Measurements from ENCODE around the gene ARHGAP23.

DNA sequence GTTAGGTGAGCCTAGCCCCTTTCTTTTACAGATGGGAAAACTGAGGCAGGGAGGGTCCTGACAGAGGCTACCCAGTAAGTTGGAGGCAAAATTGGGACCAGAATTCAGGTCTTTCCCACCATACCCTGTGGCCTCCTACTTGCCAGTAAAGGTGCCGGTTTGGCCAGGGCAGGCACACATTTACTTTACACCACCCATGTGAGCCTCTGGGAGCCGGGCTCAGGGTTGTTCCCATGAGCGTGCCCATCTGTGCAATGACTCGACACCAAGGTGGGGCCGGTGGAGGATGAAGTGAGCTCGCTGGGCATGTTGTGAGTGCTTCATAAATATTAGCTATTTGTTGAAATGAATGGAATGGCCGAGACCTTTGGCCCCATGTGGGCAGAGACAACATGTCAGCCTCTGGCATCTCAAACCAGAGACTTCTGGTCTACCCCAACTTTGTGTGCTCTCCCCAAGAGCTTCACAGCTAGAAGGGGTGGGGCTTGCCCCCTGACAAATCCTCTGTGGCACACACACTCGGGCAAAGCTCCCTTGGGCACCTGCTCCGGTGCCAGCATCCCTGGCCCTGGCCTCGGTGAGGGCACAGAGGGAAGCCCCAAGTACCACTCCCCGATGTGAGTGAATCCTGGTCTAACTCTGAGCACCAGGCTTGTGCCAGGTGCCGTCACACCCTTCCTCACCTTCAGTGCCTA lies 117.4 kb downstream of the ARHGAP23 start:
- TF ChIP-seq, protein P1, sequence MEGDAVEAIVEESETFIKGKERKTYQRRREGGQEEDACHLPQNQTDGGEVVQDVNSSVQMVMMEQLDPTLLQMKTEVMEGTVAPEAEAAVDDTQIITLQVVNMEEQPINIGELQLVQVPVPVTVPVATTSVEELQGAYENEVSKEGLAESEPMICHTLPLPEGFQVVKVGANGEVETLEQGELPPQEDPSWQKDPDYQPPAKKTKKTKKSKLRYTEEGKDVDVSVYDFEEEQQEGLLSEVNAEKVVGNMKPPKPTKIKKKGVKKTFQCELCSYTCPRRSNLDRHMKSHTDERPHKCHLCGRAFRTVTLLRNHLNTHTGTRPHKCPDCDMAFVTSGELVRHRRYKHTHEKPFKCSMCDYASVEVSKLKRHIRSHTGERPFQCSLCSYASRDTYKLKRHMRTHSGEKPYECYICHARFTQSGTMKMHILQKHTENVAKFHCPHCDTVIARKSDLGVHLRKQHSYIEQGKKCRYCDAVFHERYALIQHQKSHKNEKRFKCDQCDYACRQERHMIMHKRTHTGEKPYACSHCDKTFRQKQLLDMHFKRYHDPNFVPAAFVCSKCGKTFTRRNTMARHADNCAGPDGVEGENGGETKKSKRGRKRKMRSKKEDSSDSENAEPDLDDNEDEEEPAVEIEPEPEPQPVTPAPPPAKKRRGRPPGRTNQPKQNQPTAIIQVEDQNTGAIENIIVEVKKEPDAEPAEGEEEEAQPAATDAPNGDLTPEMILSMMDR (IDR thresholded peaks at IDR 0.05; ENCODE audit: extremely low read depth in 1 of 2, insufficient read depth in 1 of 2, low read depth in 1 of 2, low read length in 2 of 2): no peak
- TF ChIP-seq EZH2 (IDR thresholded peaks at IDR 0.05; ENCODE audit: borderline replicate concordance, low read depth, low read length, severe bottlenecking): no peak
- TF ChIP-seq FOS (IDR thresholded peaks at IDR 0.05; ENCODE audit: borderline replicate concordance, insufficient read depth, low read length): no peak
- no peak for TF ChIP-seq POLR2A (IDR thresholded peaks at IDR 0.05; ENCODE audit: low read depth, low read length)
